HG03439 (cell line): ENCODE results near the gene CPSF3.
"Not testable (repeated sequence)": the region's sequence is repeated elsewhere in the genome, so short reads cannot be mapped to it uniquely, and the experiment has no call there.

Source experiments
- ATAC-seq: cut with Tn5 transposase; IDR thresholded peaks from one replicate; pipeline ENCODE4 v1.9.1; 2021; ENCODE audit warnings: mild to moderate bottlenecking, moderate library complexity; ENCODE audit not compliant: unreplicated experiment

Gene CPSF3

DNA sequence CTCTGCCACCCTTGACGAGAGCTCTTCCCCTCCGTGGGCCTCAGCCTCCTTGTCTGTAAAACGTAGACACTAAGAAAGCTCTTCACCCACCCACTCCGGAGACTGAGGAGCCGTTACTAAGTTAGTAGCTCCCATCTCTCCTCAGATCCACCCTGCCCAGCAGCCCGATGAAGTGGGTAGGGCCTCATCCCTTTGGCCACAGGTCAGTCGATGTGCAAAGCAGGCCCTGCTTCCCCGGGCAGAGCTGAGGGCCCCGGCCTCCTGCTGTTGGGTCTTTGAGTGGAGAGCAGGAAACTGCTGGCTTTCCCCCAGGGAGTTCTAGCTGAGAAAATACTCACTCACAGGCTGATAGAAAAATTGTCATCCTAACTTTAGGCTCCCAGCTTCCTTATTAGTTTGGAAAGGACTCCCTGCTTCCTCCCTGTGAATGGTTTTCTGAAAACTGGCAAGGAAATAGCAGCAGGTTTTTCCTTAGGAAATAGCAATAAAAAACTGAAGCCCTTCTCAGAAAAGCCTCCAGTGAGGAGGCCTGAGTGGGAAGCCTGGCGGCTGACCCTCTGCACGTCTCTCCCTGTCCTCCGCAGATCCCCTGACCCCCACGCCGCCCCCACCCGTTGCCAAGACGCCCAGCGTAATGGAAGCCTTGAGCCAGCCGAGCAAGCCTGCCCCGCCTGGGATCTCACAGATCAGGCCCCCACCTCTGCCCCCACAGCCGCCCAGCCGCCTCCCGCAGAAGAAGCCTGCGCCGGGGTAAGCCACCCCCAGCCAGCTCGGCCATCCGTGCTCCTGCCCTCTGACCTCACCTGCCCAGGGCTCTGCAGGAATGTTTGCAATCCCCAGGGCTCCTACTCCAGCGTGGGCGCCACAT is 30.3 kb upstream of the CPSF3 start:
- ATAC-seq: no peak

DNA sequence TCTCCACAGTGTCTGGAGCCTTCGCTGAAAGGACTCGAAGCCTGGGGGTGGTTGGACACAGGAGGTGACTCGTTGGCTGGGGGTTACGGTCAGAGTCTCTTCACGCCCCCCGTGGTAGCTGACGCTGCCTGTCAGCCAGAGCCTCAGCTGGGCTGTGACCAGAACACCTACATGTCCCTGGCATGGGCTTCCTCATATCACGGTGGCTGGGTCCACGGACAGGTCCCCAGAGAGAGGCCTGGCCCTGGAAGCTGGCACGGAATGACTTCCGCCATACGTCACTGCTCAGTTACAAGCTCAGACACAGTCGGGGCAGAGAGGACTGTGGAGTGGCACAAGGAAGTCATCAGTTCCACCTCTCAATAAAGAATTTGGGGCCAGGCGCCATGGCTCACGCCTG is 28.6 kb upstream of the CPSF3 start:
- ATAC-seq: no peak

DNA sequence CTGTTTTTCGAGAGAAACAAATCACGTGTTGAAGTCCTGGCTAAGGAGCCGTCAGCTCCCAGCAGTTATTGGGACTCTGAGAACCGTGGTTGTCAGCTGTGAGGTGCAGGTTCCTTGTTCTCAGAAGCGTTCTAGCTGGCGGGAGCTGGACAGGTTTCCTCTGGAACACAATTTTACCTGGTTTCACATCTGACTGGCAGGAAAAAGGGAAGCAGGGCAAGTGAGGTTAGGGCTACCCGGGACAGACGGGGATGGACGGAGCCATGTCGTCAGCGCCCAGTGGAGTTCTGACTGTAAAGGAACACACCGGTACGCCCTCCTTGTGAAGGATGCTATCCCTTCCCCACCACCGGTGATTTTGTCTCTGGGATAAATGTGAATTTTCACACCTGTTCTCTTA is 26.3 kb upstream of the CPSF3 start:
- no peak for ATAC-seq

DNA sequence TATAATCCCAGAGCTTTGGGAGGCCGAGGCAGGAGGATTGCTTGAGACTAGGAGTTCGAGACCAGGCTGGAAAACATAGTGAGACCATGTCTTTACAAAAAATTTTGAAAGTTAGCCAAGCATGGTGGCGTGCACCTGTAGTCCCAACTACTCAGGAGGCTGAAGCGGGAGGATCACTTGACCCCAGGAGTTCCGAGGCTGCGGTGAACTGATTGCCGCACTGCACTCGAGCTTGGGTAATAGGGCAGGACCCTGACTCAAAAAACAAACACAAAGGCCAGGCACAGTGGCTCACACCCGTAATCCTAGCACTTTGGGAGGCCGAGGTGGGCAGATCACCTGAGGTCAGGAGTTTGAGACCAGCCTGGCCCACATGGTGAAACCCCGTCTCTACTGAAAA is 25.2 kb upstream of the CPSF3 start:
- not testable (repeated sequence) for ATAC-seq

DNA sequence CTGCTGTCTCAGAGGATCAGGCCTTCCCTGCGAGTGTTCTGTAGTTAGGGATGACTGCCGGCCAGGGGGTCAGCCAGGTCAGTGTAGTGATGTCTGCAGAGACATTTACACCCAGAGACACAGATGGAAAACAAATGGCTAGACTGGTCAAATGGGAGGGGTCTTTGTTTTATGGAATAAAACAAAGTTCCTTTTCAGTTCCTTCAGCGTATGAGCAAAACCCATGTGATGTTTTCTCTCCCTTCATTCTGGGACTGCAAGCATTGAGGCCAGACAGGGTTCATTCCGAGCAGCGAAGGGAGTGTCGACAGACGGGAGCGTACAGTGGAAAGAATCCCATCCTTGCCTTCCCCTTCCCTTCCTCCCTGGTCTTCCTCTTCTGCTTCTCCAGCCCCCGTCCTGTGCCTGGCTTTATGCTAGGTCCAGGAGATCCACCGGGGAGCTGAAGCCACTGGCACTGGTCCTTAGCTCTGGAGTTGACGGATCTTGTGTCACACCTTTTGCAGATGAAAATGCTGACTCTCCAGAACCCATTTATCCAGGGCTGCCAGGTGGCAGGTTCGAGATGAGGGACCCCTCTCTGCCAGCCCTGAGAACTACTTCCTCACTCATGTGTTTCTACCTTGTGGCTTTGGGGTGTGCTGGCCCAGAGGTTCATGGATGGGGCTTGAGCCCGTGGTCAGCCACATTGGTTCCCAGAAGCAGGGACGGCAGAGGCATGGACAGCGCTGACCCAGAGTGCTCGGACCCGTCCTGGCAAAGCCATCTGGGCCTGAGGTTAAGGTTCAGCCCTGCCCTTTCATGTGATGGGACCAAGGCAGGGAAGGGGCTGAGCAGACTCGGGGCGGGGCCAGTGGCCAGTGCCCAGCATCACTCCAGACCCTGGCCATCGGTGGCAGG is 24.3 kb upstream of the CPSF3 start:
- ATAC-seq: no peak

DNA sequence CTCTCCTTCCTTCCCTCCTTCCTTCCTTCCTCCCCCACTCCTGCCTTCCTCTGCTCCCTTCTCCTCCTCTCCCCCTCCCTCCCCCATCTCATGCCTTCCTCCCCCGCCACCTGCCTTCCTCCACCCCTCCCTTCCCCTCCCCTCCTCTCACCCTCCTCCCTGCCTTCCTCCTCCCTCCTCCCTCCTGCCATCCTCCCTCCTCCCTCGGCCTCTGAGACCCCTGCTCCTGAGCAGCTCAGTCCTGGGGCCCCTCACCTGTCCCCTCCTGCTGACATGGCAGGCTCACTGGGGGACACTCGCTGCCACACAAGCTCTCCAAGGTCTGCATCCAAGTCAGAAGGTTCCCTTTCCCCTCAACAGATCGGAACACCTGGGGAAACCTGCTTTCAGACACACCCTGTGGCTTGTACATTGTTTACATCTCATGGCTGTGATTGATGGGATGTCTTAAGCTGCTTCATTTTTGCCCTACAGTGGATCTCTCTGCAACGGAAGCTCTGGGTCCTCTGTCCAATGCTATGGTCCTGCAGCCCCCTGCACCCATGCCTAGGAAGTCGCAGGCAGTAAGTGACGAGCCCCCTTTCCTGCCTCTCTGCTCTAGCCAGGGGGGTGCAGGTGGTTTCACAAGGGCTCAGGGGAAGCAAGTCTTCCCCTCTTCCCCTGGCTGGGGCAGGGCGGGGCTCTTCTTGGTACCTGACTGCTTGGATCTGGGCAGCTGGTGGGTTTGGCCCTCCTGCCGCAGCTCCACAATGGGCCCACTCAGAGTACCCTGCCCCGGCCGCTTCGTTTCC is 23.0 kb upstream of the CPSF3 start:
- ATAC-seq: no peak

DNA sequence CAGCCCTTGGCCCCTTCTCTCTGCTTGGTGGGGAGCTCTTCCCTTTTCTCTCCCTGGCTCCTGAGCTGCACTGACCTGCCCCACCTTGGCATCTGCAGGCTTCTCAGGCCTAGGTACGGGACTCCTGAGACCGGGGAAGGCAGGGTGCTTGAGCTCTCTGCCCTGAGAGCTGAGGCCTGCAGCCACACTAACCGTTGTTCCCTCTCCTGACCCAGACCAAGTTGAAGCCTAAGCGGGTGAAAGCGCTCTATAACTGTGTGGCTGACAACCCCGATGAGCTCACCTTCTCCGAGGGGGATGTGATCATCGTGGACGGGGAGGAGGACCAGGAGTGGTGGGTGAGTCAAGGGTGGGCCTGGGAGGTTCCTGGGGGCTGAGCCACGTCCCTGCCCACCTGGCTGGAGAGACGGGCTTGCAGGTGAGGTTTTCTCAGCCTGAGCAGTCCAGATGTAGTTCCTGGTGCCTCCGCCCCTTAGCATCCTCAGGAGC is 22.4 kb upstream of the CPSF3 start:
- ATAC-seq: no peak

DNA sequence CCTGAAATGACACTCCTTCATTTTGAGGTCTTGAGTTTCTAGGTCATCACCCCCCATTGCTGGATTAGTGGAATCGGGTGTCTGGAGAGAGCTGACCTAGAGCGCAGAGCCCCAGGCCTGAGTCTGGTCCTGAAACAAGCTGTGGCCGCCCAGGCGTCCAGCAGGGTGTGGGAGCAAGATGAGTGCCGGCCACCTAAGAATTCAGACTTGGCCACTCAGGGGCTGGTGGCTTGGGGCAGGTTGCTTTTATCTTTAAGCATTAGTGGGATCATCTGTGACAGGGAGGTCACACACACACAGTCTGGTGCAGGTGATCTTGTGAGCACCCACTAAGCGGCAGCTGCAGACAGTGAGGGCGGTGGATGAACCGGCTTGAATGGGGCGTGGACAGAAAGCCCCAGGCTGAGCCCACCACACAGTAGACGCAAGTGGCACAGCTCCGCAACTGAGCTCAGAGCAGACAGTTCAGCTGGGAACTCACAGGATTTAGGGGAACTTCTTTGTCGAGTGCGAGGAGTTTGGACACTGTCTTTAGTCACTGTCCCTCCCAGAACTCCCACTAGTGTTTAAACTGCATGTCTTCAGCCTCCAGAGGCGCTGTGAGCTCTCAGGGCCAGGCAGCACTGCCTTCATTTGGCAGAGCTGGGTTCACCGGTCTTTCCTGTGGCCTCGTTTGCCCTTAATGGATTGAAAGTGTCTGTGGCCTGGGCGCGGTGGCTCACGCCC is 21.6 kb upstream of the CPSF3 start:
- ATAC-seq: no peak

DNA sequence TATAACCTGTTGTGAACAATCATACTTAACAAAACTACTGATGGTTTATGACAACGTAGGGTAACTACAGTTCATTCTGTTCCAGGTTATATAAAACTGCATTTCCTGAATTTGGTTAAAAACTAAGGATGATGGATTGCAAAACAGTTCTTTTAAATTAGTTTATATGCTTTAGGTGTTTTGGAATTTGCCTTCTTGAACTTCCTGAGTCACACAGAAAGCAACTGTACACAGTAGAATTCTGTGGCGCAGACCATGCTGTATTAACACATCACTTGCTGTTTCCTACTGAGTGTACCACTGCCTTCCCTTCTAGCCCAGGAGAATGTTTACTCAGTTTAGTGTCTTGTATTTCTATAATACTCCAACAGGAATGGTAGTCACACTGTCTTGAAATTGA is 19.5 kb upstream of the CPSF3 start:
- ATAC-seq: no peak

DNA sequence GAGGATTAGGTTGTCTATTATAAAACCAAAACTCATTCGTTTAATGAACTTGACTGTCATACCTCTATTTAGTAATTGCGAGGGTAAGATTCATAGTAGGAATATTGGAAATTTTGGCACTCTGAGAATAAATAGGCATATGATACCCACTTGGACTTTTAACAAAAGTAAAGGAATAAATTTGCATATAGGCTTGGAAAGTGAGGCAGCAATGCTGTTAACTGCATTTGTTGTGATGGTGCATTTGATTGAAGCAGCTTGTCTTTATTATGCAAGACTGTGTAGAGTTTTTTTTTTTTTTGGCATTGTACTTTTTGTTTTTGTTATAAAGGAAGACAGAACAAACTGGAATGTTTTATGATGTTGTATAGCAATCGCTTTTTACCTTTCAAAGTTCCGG is 19.0 kb upstream of the CPSF3 start:
- no peak for ATAC-seq

DNA sequence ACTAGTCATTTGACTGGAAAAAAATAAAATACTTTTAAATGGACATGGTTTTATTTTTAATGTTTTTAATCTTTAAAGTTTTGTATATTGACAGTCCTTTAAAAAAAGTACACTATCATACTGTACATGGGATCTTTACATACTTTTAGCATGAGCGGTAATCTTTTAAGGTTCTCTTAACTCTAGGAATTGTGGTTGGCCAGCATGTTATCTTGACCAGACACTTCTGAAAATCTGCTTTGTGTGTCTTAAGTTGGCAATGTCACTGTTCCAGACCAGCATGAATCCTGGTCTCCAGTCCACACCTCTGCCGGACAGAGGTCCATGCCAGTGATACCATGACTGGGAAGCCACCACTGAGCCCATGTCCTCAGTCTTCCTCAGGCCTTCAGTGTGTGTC is 17.8 kb upstream of the CPSF3 start:
- no peak for ATAC-seq

DNA sequence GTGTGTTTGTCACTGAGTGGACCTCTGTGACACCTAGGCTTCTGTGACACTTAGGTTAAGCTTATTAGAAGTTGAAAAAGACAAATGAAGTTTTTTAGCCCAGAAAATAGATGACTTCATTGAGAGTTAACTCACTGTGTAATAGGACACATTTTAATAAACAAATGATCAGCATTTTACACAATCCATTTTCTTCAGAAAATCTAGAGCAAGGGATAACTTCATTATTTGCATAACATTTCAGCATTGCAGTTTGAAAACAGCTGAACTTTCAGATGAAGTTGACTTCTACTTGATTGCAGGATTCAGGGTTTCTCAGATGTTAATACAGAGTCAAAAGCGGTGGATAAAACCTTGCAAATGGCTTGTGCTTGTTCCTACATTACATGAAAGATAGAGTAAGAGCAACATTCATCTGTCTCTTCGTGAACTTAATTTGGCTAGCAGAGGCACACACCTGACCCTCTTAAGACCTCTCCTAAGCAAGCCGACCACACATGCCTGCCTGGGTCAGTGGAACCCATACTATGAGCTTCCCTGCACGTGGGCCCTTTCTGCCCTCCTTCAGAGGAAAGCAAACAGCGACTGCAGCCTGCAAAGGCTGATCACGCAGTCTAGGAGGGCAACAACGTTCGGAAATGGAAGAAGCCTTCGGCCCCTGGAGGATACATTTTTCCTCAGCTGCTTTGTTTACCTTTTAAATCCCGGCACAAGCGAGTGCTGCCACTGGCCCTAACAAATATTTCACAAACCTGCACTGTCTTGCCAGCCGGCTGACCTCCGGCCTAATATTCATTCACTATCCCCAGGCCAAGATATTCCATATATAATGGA is 16.7 kb upstream of the CPSF3 start:
- ATAC-seq: no peak

DNA sequence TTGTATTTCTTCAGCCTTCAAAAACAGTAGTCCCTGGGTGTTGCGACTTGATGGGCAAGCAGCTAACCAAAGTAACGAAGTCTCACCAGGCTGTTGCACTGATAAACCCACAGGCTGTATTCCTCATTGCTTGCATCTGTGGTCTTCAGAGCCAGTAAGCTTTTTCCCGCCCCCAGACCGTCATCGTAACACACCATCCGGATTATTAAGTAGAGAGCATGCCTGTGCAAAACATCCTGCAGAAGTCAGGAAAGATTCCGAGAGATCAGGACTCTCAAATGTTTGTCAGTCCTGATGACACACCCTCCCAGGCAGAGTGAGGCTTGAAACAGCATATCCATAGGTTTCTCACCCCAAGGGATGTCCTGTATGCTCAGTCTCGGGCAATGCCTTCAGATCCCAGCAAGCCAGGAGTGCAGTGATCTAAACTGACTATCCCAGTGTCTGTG is 16.1 kb upstream of the CPSF3 start:
- no peak for ATAC-seq

DNA sequence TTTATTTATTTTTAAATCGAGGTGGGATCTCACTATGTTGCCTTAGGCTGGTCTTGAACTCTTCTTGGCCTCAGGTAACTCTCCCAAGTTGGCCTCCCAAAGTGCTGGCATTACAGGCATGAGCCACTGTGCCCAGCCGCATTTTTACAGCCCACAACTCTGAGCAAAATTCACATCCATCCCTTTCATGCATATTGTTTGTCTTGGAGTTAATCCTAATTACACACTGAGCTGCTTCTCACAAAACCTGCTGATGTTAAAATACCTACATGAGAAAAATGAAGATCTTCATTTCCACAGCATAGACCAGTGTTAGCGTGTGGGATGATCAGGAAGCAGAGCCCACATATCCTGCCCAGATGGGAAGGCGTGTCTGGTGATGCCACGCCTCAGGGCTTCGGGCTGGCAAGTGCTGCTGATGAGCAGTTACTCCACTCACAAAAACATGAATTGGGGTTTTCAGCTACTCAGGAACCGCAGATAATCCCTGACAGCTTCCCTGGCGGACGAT is 14.8 kb upstream of the CPSF3 start:
- no peak for ATAC-seq

DNA sequence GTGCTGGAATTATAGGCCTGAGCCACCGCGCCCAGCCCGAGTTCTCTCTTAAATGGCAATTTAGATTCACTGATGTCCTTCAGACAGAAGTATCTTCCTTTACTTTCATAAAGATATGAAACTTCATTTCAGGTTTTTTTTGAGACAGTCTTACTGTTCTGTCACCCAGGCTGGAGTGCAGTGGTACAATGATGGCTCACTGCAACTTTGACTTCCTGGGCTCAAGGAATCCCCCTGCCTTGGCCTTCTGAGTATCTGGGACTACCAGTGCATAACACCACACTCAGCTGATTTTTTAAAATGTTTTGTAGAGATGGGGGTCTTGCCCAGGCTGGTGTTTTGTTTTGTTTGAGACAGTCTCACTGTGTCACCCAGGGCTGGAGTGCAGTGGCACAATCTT is 13.3 kb upstream of the CPSF3 start:
- ATAC-seq: no peak

DNA sequence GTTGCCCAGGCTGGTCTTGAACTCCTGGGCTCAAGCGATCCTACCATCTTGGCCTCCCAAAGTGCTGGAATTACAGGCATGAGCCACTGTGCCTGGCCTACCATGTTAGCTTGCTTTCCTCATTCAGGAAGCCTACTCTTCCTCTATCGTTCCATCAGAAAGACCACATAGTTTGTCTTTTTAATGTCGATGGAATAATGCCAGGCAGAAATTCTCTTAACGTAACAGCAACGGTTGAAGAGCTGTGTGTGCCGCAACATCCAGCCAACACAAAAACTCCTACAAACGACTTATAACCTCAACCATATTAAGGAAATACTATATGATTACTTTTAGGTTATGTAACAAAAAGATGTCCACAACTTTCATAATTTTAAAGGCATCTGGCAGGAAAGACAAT is 10.7 kb upstream of the CPSF3 start:
- ATAC-seq: no peak

DNA sequence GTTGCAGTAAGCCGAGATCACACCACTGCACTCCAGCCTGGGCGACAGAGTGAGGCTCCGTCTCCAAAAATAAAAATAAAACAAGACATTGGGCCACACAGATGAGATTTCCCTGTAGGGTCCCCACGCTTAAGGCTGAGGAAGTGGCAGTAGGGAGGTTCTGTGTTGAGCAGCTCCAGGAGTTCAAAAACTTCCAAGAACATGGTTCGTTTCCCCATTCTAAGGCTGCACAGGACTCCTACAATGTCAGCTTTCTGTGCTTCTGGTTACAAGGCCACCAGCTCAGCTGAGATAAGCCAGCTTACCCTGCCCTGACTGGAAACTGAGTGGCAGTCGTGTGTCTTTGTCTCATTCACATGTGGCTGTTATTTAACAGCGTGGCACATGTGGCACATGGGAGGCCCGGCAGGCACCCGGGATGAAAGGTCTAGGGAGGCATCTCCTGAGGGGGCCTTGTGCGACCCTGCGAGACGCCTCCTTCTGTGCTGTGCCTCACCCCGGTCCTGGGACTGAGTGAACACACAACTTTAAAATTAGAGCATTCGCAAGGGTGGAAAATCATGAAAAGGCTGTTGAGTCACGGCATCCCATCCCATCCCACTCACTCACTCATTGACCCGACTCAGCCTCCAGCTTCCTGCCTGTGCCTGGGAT is 7.8 kb upstream of the CPSF3 start:
- no peak for ATAC-seq

DNA sequence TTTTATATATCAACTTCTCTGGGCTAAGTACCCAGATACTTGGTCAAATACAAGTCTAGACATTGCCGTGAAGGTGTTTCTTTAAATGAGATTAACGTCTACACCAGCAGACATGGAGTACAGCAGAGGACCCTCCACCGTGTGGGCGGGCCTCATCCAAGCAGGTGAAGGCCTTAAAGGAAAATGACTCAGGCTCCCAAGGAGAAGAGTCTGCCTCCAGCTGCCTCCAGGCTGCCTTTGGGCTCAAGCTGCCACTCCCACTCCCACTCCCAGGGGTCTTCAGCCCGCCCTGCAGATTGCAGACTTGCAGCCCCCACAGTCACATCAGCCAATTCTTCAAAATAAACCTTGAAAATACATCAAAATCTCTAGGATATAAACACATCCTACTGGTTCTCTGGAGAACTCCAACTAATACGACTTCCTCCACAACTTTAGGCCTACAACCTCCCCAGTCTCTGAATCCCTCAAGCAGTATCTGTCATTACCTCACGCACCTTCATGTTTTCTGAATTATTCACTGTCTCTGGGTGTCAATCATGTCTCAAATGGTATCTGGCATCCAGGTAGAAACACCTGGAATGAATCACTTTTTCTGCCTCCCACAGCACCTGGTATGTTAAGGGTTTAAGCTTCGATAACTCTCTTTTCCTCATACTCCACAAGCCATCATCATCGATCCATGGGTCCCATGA is 7.0 kb upstream of the CPSF3 start:
- no peak for ATAC-seq
